Esophagus squamous epithelium (tissue), 4 donors: ENCODE results near the gene NEUROG2.

ENCODE experiments used
- POLR2A ChIP-seq, 4 donors: fragments of 450-650 bp; IDR thresholded peaks; one replicate each; pipeline ENCODE4 v1.6.1; 2017; ENCODE audit warnings: antibody characterized with exemption in 4 of 4, mild to moderate bottlenecking in 4 of 4, moderate library complexity in 3 of 4
- TF ChIP-seq, protein P1 (sequence below), 6 experiments: fragments of 450-650 bp in 4 of 6; fragments of 200-600 bp in 2 of 6; sonication (generic) in 2 of 6; IDR thresholded peaks; one replicate each; pipeline ENCODE4 v1.5.1; 2016 to 2019; ENCODE audit warnings: antibody characterized with exemption in 6 of 6, mild to moderate bottlenecking in 4 of 6, moderate library complexity in 4 of 6

DNA sequence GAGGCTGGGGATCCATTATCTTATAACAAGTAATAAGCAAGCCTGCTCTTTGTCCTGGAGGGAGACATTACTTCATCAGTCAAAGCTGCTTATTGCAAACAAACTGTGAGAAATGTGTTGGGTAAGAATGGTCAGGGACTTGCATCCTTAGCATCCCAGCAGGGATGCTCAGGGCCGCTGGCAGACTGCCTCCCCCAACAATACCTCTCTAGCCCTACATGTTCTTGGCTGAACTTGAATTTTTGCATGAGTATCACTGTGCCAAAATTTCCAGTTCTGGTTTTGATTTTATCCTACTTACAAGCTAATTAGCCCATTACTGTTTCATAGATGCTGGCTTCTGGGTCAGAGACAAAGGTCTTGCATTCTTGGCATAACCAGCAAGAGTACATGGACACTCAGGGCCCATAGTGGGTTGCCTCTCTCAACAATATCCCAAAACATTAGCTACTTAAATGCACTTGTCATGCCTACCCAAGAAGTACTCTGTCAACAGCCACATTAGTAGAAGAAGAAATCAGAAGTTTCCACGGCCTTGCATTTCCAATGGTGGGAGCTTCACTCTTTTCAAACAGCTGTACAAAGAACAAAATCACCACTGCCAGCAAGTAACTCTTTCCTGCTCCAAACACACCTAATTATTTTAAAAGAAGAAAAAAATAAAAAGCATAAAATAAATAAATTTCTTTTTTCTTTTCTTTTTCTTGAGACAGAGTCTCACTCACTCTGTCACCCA is 41.9 kb upstream of the NEUROG2 start:
- TF ChIP-seq, protein P1, sequence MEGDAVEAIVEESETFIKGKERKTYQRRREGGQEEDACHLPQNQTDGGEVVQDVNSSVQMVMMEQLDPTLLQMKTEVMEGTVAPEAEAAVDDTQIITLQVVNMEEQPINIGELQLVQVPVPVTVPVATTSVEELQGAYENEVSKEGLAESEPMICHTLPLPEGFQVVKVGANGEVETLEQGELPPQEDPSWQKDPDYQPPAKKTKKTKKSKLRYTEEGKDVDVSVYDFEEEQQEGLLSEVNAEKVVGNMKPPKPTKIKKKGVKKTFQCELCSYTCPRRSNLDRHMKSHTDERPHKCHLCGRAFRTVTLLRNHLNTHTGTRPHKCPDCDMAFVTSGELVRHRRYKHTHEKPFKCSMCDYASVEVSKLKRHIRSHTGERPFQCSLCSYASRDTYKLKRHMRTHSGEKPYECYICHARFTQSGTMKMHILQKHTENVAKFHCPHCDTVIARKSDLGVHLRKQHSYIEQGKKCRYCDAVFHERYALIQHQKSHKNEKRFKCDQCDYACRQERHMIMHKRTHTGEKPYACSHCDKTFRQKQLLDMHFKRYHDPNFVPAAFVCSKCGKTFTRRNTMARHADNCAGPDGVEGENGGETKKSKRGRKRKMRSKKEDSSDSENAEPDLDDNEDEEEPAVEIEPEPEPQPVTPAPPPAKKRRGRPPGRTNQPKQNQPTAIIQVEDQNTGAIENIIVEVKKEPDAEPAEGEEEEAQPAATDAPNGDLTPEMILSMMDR (IDR thresholded peaks at IDR 0.05) = no peak
- TF ChIP-seq POLR2A (IDR thresholded peaks at IDR 0.05) = no peak
